WTC11 (cell line): ENCODE measurements around the gene ACER1. TPM values are rescaled to one million over a fixed set of nuclear protein-coding genes. Genes with fewer than 3 reads are reported as not detected.

Experiments used
- ATAC-seq: fragments of 200-7000 bp; cut with Tn5 transposase; 2 replicates; pipeline ENCODE4 v1.10.0; 2021; ENCODE audit warnings: mild to moderate bottlenecking, moderate library complexity
- CTCF ChIA-PET: fragments of 300-600 bp; sonication (Branson Sonifier 250); formaldehyde crosslinking; loops from one replicate; lab custom pipeline; 2021; ENCODE audit warnings: antibody characterized with exemption; lab: Charles Lee
- POLR2A ChIA-PET: fragments of 350-600 bp; sonication (Branson Sonifier 250); formaldehyde crosslinking; loops from one replicate; lab custom pipeline; 2021; ENCODE audit warnings: antibody characterized with exemption; lab: Charles Lee
- DNase-seq: peaks from one replicate; pipeline ENCODE4 v3.0.0; 2021; ENCODE audit warnings: low spot score
- H3K27ac Mint-ChIP-seq: 2 replicates; pipeline ENCODE4 v1.8.0; 2021; ENCODE audit warnings: mixed read lengths
- H3K27me3 Mint-ChIP-seq: 2 replicates; pipeline ENCODE4 v1.8.0; 2021; ENCODE audit warnings: low read depth, mild to moderate bottlenecking, moderate library complexity, mixed read lengths
- H3K36me3 Mint-ChIP-seq: 2 replicates; pipeline ENCODE4 v1.8.0; 2021; ENCODE audit warnings: mixed read lengths
- H3K4me1 Mint-ChIP-seq: 2 replicates; pipeline ENCODE4 v1.8.0; 2022; ENCODE audit warnings: mixed read lengths
- H3K4me3 Mint-ChIP-seq: 2 replicates; pipeline ENCODE4 v1.8.0; 2021; ENCODE audit warnings: mild to moderate bottlenecking, moderate library complexity, mixed read lengths
- H3K9me3 Mint-ChIP-seq: 2 replicates; pipeline ENCODE4 v1.8.0; 2021; ENCODE audit warnings: mixed read lengths
- CBFB ChIP-seq: sonication (generic); formaldehyde crosslinking; IDR thresholded peaks from 2 replicates; pipeline ENCODE4 v1.8.1; 2022; ENCODE audit warnings: mild to moderate bottlenecking, low read depth, missing genetic modification reagents
- CREM ChIP-seq: sonication (generic); formaldehyde crosslinking; IDR thresholded peaks from 2 replicates; pipeline ENCODE4 v1.8.1; 2022; ENCODE audit warnings: mild to moderate bottlenecking, missing genetic modification reagents, moderate library complexity
- ELF4 ChIP-seq: sonication (generic); formaldehyde crosslinking; IDR thresholded peaks from 2 replicates; pipeline ENCODE4 v1.8.1; 2022; ENCODE audit warnings: low read depth, mild to moderate bottlenecking, moderate library complexity, missing genetic modification reagents
- ESRRA ChIP-seq: sonication (generic); formaldehyde crosslinking; IDR thresholded peaks from 2 replicates; pipeline ENCODE4 v1.8.1; 2022; ENCODE audit warnings: mild to moderate bottlenecking, missing genetic modification reagents, borderline replicate concordance
- GTF2I ChIP-seq: fragments of 250-450 bp; sonication (Bioruptor Pico); conservative IDR thresholded peaks from 2 replicates; pipeline ENCODE4 v1.4.0; 2021; ENCODE audit warnings: mild to moderate bottlenecking
- HMGA2 ChIP-seq: fragments of 250-450 bp; sonication (Bioruptor Pico); IDR thresholded peaks from 2 replicates; pipeline ENCODE4 v1.4.0; 2021; ENCODE audit warnings: mild to moderate bottlenecking, moderate library complexity
- IRF2 ChIP-seq: sonication (generic); formaldehyde crosslinking; IDR thresholded peaks from 2 replicates; pipeline ENCODE4 v1.8.0; 2022; ENCODE audit warnings: low read depth, missing genetic modification reagents, borderline replicate concordance
- JUN ChIP-seq: sonication (generic); formaldehyde crosslinking; IDR thresholded peaks from 2 replicates; pipeline ENCODE4 v1.8.0; 2023; ENCODE audit warnings: mild to moderate bottlenecking, missing genetic modification reagents
- KAT7 ChIP-seq: sonication (generic); formaldehyde crosslinking; IDR thresholded peaks from 2 replicates; pipeline ENCODE4 v1.8.1; 2023; ENCODE audit warnings: missing genetic modification reagents, mild to moderate bottlenecking, borderline replicate concordance
- MXD4 ChIP-seq: fragments of 250-450 bp; sonication (Bioruptor Pico); IDR thresholded peaks from 2 replicates; pipeline ENCODE4 v1.8.0; 2021; ENCODE audit warnings: mild to moderate bottlenecking, moderate library complexity, borderline replicate concordance
- NFATC4 ChIP-seq: fragments of 250-450 bp; sonication (Bioruptor Pico); IDR thresholded peaks from 2 replicates; pipeline ENCODE4 v1.9.0; 2021; ENCODE audit warnings: mild to moderate bottlenecking
- RORB ChIP-seq: fragments of 250-450 bp; sonication (Bioruptor Pico); IDR thresholded peaks from 2 replicates; pipeline ENCODE4 v1.9.0; 2021; ENCODE audit warnings: mild to moderate bottlenecking
- SMAD3 ChIP-seq: sonication (generic); formaldehyde crosslinking; IDR thresholded peaks from 2 replicates; pipeline ENCODE4 v1.8.0; 2022; ENCODE audit warnings: missing genetic modification reagents, mild to moderate bottlenecking, borderline replicate concordance
- USF1 ChIP-seq: sonication (generic); formaldehyde crosslinking; IDR thresholded peaks from 2 replicates; pipeline ENCODE4 v1.8.0; 2022; ENCODE audit warnings: mild to moderate bottlenecking, missing genetic modification reagents
- ZBTB21 ChIP-seq: sonication (generic); formaldehyde crosslinking; IDR thresholded peaks from 2 replicates; pipeline ENCODE4 v1.8.1; 2023; ENCODE audit warnings: mild to moderate bottlenecking, missing genetic modification reagents, borderline replicate concordance
- ZNF423 ChIP-seq: fragments of 250-450 bp; sonication (Bioruptor Pico); IDR thresholded peaks from 2 replicates; pipeline ENCODE4 v2.1.2; 2022; ENCODE audit warnings: mild to moderate bottlenecking, moderate library complexity
- ZSCAN18 ChIP-seq: fragments of 250-450 bp; sonication (Bioruptor Pico); IDR thresholded peaks from 2 replicates; pipeline ENCODE4 v2.1.2; 2022; ENCODE audit warnings: mild to moderate bottlenecking, moderate library complexity
- total RNA-seq: library from RNA; stranded (reverse); gene quantifications from 3 replicates; pipeline ENCODE4 v1.2.3, GENCODE V29; 2021
- TF ChIP-seq, protein P1 (sequence below): sonication (generic); formaldehyde crosslinking; IDR thresholded peaks from 2 replicates; pipeline ENCODE4 v1.8.1; 2023; ENCODE audit warnings: mild to moderate bottlenecking, missing genetic modification reagents, moderate library complexity
- TF ChIP-seq, protein P2 (sequence below): sonication (generic); formaldehyde crosslinking; IDR thresholded peaks from 2 replicates; pipeline ENCODE4 v1.8.1; 2023; ENCODE audit warnings: mild to moderate bottlenecking, missing genetic modification reagents

ACER1 gene
- total RNA-seq, 1 experiment from 2014 or later: not detected

GRCh38 chr19:6271721-6272410 lies 61.5 kb downstream of the ACER1 start:
- peak; percentile 25 for ATAC-seq
- H3K9me3 Mint-ChIP-seq: no peaks in the 10 kb centered on the region
- DNase-seq: peak; percentile 24
- no peaks in the 10 kb centered on the region for H3K27me3 Mint-ChIP-seq
- peak overlapping the region; percentile 98 for H3K27ac Mint-ChIP-seq
- peak overlapping the region; percentile 19 for H3K4me3 Mint-ChIP-seq
- ChIA-PET POLR2A (interaction anchor here (1.3 kb wide), 1 partner anchor 101 kb away, joined by 9 read pairs; the partner anchor contains the start of gene ALKBH7), CTCF (interaction anchor here (0.9 to 3.8 kb wide), 14 partner anchors 11 to 284 kb away, joined by 3 to 39 read pairs (median 4); no protein-coding TSS in a partner anchor)
- TF ChIP-seq CREM (CRISPR knock-in tag) (no peak), NFATC4 (CRISPR knock-in tag) (no peak), USF1 (CRISPR knock-in tag) (no peak), HMGA2 (CRISPR knock-in tag) (no peak), MXD4 (CRISPR knock-in tag) (no peak), RORB (CRISPR knock-in tag) (no peak), CBFB (CRISPR knock-in tag) (no peak), KAT7 (CRISPR knock-in tag) (no peak), GTF2I (no peak), SMAD3 (CRISPR knock-in tag) (no peak), ELF4 (CRISPR knock-in tag) (no peak), ZBTB21 (CRISPR knock-in tag) (no peak), JUN (CRISPR knock-in tag) (no peak), IRF2 (CRISPR knock-in tag) (no peak), ZNF423 (CRISPR knock-in tag) (no peak)
- TF ChIP-seq, protein P1, sequence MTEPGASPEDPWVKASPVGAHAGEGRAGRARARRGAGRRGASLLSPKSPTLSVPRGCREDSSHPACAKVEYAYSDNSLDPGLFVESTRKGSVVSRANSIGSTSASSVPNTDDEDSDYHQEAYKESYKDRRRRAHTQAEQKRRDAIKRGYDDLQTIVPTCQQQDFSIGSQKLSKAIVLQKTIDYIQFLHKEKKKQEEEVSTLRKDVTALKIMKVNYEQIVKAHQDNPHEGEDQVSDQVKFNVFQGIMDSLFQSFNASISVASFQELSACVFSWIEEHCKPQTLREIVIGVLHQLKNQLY (CRISPR knock-in tag): no peak
- TF ChIP-seq, protein P2, sequence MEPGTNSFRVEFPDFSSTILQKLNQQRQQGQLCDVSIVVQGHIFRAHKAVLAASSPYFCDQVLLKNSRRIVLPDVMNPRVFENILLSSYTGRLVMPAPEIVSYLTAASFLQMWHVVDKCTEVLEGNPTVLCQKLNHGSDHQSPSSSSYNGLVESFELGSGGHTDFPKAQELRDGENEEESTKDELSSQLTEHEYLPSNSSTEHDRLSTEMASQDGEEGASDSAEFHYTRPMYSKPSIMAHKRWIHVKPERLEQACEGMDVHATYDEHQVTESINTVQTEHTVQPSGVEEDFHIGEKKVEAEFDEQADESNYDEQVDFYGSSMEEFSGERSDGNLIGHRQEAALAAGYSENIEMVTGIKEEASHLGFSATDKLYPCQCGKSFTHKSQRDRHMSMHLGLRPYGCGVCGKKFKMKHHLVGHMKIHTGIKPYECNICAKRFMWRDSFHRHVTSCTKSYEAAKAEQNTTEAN: no peak
- TF ChIP-seq, all 79 proteins: peak for 0
- peaks cover 30% of the 10 kb centered on the region for H3K36me3 Mint-ChIP-seq
- peaks cover 57% of the 10 kb centered on the region for H3K4me1 Mint-ChIP-seq

- peaks cover 33% of the 10 kb centered on the region for H3K36me3 Mint-ChIP-seq
- no peaks in the 10 kb centered on the region for H3K9me3 Mint-ChIP-seq
- TF ChIP-seq ZSCAN18 (CRISPR knock-in tag) (no peak), ESRRA (no peak)
- TF ChIP-seq, all 79 proteins: peak for 0
- ATAC-seq (peak; percentile 23; the same call in 1 of the 2 replicates), DNase-seq (peak; percentile 33)
- peaks cover 51% of the 10 kb centered on the region for H3K4me1 Mint-ChIP-seq
- ChIA-PET POLR2A (interaction anchor here (0.6 to 1.3 kb wide), 2 partner anchors 102 to 142 kb away, joined by 3 to 9 read pairs; partner anchors contain the start of gene ALKBH7), CTCF (interaction anchor here (0.9 to 3.8 kb wide), 13 partner anchors 11 to 281 kb away, joined by 3 to 39 read pairs (median 4); no protein-coding TSS in a partner anchor)
- H3K27me3 Mint-ChIP-seq: no peaks in the 10 kb centered on the region
- no peak overlapping the region for H3K4me3 Mint-ChIP-seq
- H3K27ac Mint-ChIP-seq: peak overlapping the region; percentile 79
These were observed 62.2 kb downstream of the ACER1 start for GRCh38 chr19:6271251-6271650.
